Measurements from ENCODE around the gene PER1. TPM values are rescaled to one million over a fixed set of nuclear protein-coding genes. Genes with fewer than 3 reads are reported as not detected.

The PER1 gene
- total RNA-seq, 4 donors from 2014 or later = 20.0 to 396 (median 163) TPM

DNA sequence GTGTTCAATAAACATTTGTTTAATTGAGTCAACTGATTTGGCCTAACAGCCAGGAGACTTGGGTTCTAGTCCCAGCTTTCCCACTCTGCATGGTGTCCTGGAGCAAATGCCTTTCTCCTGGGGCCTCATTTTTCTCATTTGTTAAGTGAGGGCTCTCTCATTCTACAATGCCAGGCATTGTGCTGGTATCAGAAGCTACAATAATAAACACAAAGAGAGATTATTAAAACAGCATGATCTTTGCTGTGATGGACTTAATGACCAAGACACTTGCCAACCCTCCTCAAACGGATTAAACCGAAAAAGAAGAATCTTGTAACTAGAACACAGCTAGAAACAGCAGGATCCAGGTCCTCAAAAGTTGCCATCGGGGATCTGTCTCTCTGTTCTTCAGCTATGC, 15.3 kb upstream of the PER1 start:
- intact Hi-C loops (cut with DNase I; ENCODE audit: low total_unique reads) = no loop called here
- Histone ChIP-seq H3K9me3 (no peaks in the 10 kb centered on the region), H3K4me3 (no peak overlapping the region), H3K4me1 (peaks cover 14 to 15% of the 10 kb centered on the region in 2 donors), H3K36me3 (no peaks in the 10 kb centered on the region), H3K27ac (no peak overlapping the region), H3K27me3 (no peaks in the 10 kb centered on the region)
- TF ChIP-seq POLR2A (IDR thresholded peaks at IDR 0.05) = no peak
- TF ChIP-seq, protein P1, sequence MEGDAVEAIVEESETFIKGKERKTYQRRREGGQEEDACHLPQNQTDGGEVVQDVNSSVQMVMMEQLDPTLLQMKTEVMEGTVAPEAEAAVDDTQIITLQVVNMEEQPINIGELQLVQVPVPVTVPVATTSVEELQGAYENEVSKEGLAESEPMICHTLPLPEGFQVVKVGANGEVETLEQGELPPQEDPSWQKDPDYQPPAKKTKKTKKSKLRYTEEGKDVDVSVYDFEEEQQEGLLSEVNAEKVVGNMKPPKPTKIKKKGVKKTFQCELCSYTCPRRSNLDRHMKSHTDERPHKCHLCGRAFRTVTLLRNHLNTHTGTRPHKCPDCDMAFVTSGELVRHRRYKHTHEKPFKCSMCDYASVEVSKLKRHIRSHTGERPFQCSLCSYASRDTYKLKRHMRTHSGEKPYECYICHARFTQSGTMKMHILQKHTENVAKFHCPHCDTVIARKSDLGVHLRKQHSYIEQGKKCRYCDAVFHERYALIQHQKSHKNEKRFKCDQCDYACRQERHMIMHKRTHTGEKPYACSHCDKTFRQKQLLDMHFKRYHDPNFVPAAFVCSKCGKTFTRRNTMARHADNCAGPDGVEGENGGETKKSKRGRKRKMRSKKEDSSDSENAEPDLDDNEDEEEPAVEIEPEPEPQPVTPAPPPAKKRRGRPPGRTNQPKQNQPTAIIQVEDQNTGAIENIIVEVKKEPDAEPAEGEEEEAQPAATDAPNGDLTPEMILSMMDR (IDR thresholded peaks at IDR 0.05) = no peak
- no peak for DNase-seq

DNA sequence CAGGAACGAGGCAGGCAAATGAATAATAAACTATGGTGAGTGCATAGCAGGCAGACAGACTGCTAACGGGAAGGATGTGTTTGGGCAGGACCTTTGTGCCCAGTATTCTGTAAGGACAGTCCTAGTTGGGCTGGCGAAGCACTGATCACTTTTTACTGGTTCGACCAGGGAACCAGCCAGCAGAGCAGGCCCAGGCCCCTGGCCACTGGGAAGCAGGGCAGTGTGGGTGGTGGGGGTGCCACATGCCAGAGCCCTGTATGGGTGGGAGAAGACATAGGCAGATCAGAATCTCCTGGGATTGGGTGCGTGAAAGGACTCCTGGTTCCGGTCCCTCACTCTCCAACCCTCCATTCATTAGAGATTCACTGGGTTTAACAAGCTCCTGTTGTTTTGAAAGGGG, 14.5 kb upstream of the PER1 start:
- peak overlapping the region in 1 of 2 donors; percentile 97 for H3K27ac ChIP-seq

DNA sequence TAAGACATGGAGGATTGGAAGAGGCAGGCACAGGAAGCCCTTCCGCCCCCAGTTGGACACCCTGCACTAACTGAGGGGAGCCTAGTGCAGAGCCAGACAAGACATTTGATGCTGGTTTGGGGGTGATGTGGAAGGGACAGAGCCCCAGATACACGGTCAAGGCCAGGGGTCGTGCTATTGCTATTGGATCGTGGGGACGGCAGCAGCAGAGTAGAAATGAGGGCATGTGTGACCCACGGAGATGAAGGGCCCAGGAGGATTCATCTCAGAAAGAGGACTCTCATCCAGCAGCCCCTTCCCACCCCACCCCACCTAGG, 12.6 kb upstream of the PER1 start:
- intact Hi-C loops (cut with DNase I; ENCODE audit: low total_unique reads) = no loop called here
- no peaks in the 10 kb centered on the region for H3K27me3 ChIP-seq
- H3K4me1 ChIP-seq = peaks cover 14 to 26% of the 10 kb centered on the region in 2 donors
- TF ChIP-seq, protein P1 (IDR thresholded peaks at IDR 0.05) = no peak
- no peak for TF ChIP-seq POLR2A (IDR thresholded peaks at IDR 0.05)
- no peaks in the 10 kb centered on the region for H3K9me3 ChIP-seq
- no peak for DNase-seq
- H3K4me3 ChIP-seq = no peak overlapping the region
- peak overlapping the region; percentile 97 to 100 for H3K27ac ChIP-seq
- no peaks in the 10 kb centered on the region for H3K36me3 ChIP-seq

More for the DNA sequence above, 14.5 kb upstream of the PER1 start:
- Histone ChIP-seq H3K27me3 (no peaks in the 10 kb centered on the region), H3K4me3 (no peak overlapping the region), H3K36me3 (no peaks in the 10 kb centered on the region), H3K9me3 (no peaks in the 10 kb centered on the region), H3K4me1 (peaks cover 14 to 16% of the 10 kb centered on the region in 2 donors)
- TF ChIP-seq, protein P1 (IDR thresholded peaks at IDR 0.05) = no peak
- TF ChIP-seq POLR2A (IDR thresholded peaks at IDR 0.05) = no peak
- intact Hi-C loops (cut with DNase I; ENCODE audit: low total_unique reads) = no loop called here
- no peak for DNase-seq

DNA sequence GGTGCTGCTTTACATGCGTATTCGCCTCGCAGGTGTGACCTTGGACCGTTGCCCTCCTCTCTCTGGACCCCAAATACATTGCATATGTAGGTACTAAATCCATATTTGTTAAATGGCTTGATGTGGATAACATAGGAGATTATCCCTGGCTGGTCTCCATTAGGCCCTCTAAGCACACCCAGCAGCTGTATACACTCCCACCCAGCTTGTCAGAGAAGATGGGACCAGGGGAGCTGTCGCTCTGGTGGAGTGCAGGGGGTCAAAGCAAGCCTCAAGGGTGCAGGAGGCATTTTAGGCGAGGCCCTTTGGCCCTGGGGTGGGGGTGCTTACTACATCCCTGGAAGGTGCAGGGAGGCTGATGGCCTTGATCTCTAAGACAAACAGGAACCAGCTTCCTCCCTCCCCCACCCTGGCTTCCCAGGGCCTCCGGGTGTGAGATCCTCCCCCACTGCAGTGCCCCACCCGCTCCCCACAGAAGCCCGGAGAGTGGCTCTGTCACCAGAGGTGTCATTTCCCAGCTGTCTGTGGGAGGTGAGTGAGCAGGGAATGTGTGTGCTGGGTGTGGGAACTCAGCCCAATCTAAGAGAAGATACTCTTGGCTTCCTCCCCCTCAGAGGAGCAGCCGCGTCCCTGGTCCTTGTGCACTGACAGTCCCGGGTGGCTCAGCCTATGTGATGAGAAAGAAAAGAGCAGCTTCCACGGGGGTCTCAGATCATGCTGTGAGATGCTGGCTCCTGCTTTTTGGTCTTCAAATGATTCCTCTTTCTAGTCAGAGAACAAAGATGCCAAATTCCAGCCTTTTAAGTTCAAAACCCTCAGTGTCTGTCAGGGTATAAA, 12.0 kb upstream of the PER1 start:
- intact Hi-C loops (cut with DNase I; ENCODE audit: low total_unique reads) = no loop called here
- H3K36me3 ChIP-seq = no peaks in the 10 kb centered on the region
- H3K9me3 ChIP-seq = no peaks in the 10 kb centered on the region
- peak overlapping the region in 1 of 2 donors; percentile 1 for H3K4me3 ChIP-seq
- DNase-seq = peak; percentile 76 to 86
- peaks cover 14 to 26% of the 10 kb centered on the region in 2 donors for H3K4me1 ChIP-seq
- no peaks in the 10 kb centered on the region for H3K27me3 ChIP-seq
- TF ChIP-seq, protein P1 (IDR thresholded peaks at IDR 0.05) = no peak
- peak; percentile 22 to 29 for TF ChIP-seq POLR2A (IDR thresholded peaks at IDR 0.05)
- peak overlapping the region; percentile 97 to 100 for H3K27ac ChIP-seq
